K562 (cell line): ENCODE results near the gene ARID3C. TPM values are rescaled to one million over a fixed set of nuclear protein-coding genes. Genes with fewer than 3 reads are reported as not detected.
A peak's percentile ranks its signal among the peaks of the same experiment; 100 is the strongest.

ENCODE experiments used
- ADNP ChIP-seq: fragments of 200-800 bp; sonication (Bioruptor generic); IDR thresholded peaks from 2 replicates; pipeline ENCODE4 v1.6.1; 2016; ENCODE audit warnings: missing genetic modification characterization, missing compliant biosample characterization
- ATF6 ChIP-seq: sonication (generic); formaldehyde crosslinking; IDR thresholded peaks from 2 replicates; pipeline ENCODE4 v1.4.0; 2020; ENCODE audit warnings: mild to moderate bottlenecking, missing genetic modification reagents
- CUX1 ChIP-seq: fragments of 200-800 bp; sonication (Bioruptor generic); IDR thresholded peaks from 2 replicates; pipeline ENCODE4 v1.6.1; 2016; ENCODE audit warnings: missing genetic modification characterization, missing compliant biosample characterization
- E4F1 ChIP-seq: fragments of 250-450 bp; sonication (Bioruptor Pico); IDR thresholded peaks from 2 replicates; pipeline ENCODE4 v1.5.0; 2021; ENCODE audit warnings: mild to moderate bottlenecking, borderline replicate concordance
- GMEB1 ChIP-seq: fragments of 250-450 bp; sonication (Bioruptor Pico); IDR thresholded peaks from 2 replicates; pipeline ENCODE4 v1.4.0; 2020; ENCODE audit warnings: mild to moderate bottlenecking
- PPARD ChIP-seq: fragments of 250-450 bp; sonication (Bioruptor Pico); IDR thresholded peaks from 2 replicates; pipeline ENCODE4 v1.8.0; 2022; ENCODE audit warnings: inconsistent platforms, mild to moderate bottlenecking, moderate library complexity
- TFAP4 ChIP-seq: sonication (generic); formaldehyde crosslinking; IDR thresholded peaks from 2 replicates; pipeline ENCODE4 v1.8.0; 2022; ENCODE audit warnings: missing genetic modification reagents, mild to moderate bottlenecking, moderate library complexity, borderline replicate concordance
- polyA plus RNA-seq, 8 experiments: library from polyadenylated mRNA; depleted of rRNA in 4 of 8; stranded (reverse) in 5 of 8; unstranded in 3 of 8; fragments of >200 nt; fragmentation: Nextera tagmentation in 2 of 8; fragmentation: Illumina TruSeq in 1 of 8; extraction: Ambion mirVana in 2 of 8; extraction: Trizol in 1 of 8; gene quantifications; 2 replicates each; pipeline versions ENCODE4 v1.2.1 to v1.2.3, GENCODE V29; 2011 to 2014; ENCODE audit warnings: inconsistent platforms in 1 of 8, missing spikeins in 1 of 8
- total RNA-seq, 7 experiments: library from RNA; depleted of rRNA in 6 of 7; stranded (reverse); fragments of >200 nt in 6 of 7; fragmentation: Illumina TruSeq in 2 of 7; extraction: Trizol in 2 of 7; gene quantifications; 2 replicates each; pipeline versions ENCODE4 v1.2.1 to v1.2.3, GENCODE V29; 2011 to 2021; ENCODE audit warnings: low replicate concordance in 1 of 7

ARID3C gene
- total and polyA plus RNA-seq, 9 of the 15 experiments (the other 6 are each of a cell fraction or from before 2014, with no cell fraction given): not detected

GRCh38 chr9:34611811-34612787 lies 16.8 kb downstream of the ARID3C start, which contains the start of gene RPP25L (continued):
- TF ChIP-seq TFAP4 (CRISPR knock-in tag): peak; percentile 18; the same call in 1 of the 2 replicates
- TF ChIP-seq ADNP (tag): no peak
- no peak for TF ChIP-seq PPARD (CRISPR knock-in tag)
- peak; percentile 64 for TF ChIP-seq GMEB1 (CRISPR knock-in tag)
- 0 out of 2 replicates have a peak, but pooled peaks have one; percentile 10 for TF ChIP-seq ATF6 (CRISPR knock-in tag)
- no peak for TF ChIP-seq E4F1
- no peak for TF ChIP-seq CUX1
